OCI-LY7 (cell line): ENCODE results near the gene RXRB. TPM values are rescaled to one million over a fixed set of nuclear protein-coding genes. Genes with fewer than 3 reads are reported as not detected.

Source experiments
- BruUV-seq: library from RNA; stranded (reverse); fragments of 400-500 nt; replicated peaks from 2 replicates; lab custom pipeline; 2021; lab: Mats Ljungman, UMichigan
- CTCF ChIA-PET: fragments of 300-600 bp; sonication (Branson Sonifier 250); formaldehyde crosslinking; loops from one replicate; lab custom pipeline; 2022; ENCODE audit warnings: antibody characterized with exemption; ENCODE audit not compliant: unreplicated experiment; lab: Charles Lee
- POLR2A ChIA-PET: fragments of 300-600 bp; sonication (Branson Sonifier 250); formaldehyde crosslinking; loops from one replicate; lab custom pipeline; 2022; ENCODE audit warnings: antibody characterized with exemption; lab: Charles Lee
- DNase-seq: peaks from one replicate; pipeline ENCODE4 v3.0.0-alpha.2; 2015; ENCODE audit warnings: low spot score
- H2AFZ ChIP-seq: fragments of 200-600 bp; sonication (generic), shearing (Covaris generic); 2 replicates; pipeline ENCODE4 v1.6.1; 2014; ENCODE audit warnings: mild to moderate bottlenecking, antibody characterized with exemption, low read length, moderate library complexity
- H3K27ac ChIP-seq: fragments of 200-600 bp; sonication (generic); 2 replicates; pipeline ENCODE4 v1.5.1; 2014; ENCODE audit warnings: mixed run types, low read depth, mild to moderate bottlenecking, moderate library complexity, low read length, inconsistent platforms; ENCODE audit not compliant: poor library complexity, severe bottlenecking
- H3K36me3 ChIP-seq: fragments of 200-600 bp; sonication (generic); 2 replicates; pipeline ENCODE4 v1.6.1; 2014; ENCODE audit warnings: mild to moderate bottlenecking, antibody characterized with exemption, low read length, moderate library complexity, mixed read lengths; ENCODE audit not compliant: insufficient read depth
- H3K4me1 ChIP-seq: fragments of 200-600 bp; sonication (generic); 2 replicates; pipeline ENCODE4 v1.5.1; 2014; ENCODE audit warnings: mild to moderate bottlenecking, low read length; ENCODE audit not compliant: insufficient read depth, poor library complexity, severe bottlenecking
- H3K4me2 ChIP-seq: fragments of 200-600 bp; sonication (generic); 2 replicates; pipeline ENCODE4 v1.6.1; 2014; ENCODE audit warnings: mild to moderate bottlenecking, low read length
- H3K4me3 ChIP-seq: fragments of 200-600 bp; sonication (generic); 2 replicates; pipeline ENCODE4 v1.5.1; 2014; ENCODE audit warnings: mild to moderate bottlenecking, low read depth, low read length; ENCODE audit not compliant: poor library complexity, severe bottlenecking
- H3K79me2 ChIP-seq: fragments of 200-600 bp; sonication (generic); 2 replicates; pipeline ENCODE4 v1.6.1; 2016; ENCODE audit warnings: low read depth, mild to moderate bottlenecking, low read length, moderate library complexity, mixed read lengths; ENCODE audit not compliant: insufficient read depth
- H3K9me2 ChIP-seq: fragments of 200-600 bp; sonication (generic); 2 replicates; pipeline ENCODE4 v1.6.1; 2016; ENCODE audit warnings: mild to moderate bottlenecking, low read length, mixed read lengths; ENCODE audit not compliant: insufficient read depth
- H3K9me3 ChIP-seq: fragments of 200-600 bp; sonication (generic); 2 replicates; pipeline ENCODE4 v1.6.1; 2014; ENCODE audit warnings: mild to moderate bottlenecking, mixed run types, low read length, mixed read lengths
- H4K20me1 ChIP-seq: fragments of 200-600 bp; sonication (generic); 2 replicates; pipeline ENCODE4 v1.6.1; 2014; ENCODE audit warnings: mild to moderate bottlenecking, antibody characterized with exemption, low read length, moderate library complexity, mixed read lengths; ENCODE audit not compliant: insufficient read depth
- EZH2phosphoT487 ChIP-seq: fragments of 200-600 bp; sonication (generic); IDR thresholded peaks from 2 replicates; pipeline ENCODE4 v1.6.1; 2018; ENCODE audit warnings: low read depth, borderline replicate concordance, mild to moderate bottlenecking, mixed run types, antibody characterized with exemption, low read length, moderate library complexity, mixed read lengths
- intact Hi-C: fragments of 100-400 bp; cut with micrococcal nuclease; formaldehyde crosslinking; loops from one replicate; pipeline ENCODE4 v1.10.0; 2022; ENCODE audit not compliant: unreplicated experiment
- total RNA-seq, 2 experiments: library from RNA; depleted of rRNA in 1 of 2; stranded (reverse); fragments of >200 nt in 1 of 2; shearing (Covaris generic) in 1 of 2; gene quantifications; 2 replicates each; pipeline ENCODE4 v1.2.3, GENCODE V29; 2014 to 2022
- TF ChIP-seq, protein P1 (sequence below): fragments of 200-600 bp; sonication (generic); conservative IDR thresholded peaks from 2 replicates; pipeline ENCODE4 v1.5.1; 2014; ENCODE audit warnings: mild to moderate bottlenecking, antibody characterized with exemption, low read length, moderate library complexity, mixed read lengths

Gene RXRB
- total RNA-seq, 2 experiments from 2014 or later, result 32.5 to 47.3 TPM

DNA sequence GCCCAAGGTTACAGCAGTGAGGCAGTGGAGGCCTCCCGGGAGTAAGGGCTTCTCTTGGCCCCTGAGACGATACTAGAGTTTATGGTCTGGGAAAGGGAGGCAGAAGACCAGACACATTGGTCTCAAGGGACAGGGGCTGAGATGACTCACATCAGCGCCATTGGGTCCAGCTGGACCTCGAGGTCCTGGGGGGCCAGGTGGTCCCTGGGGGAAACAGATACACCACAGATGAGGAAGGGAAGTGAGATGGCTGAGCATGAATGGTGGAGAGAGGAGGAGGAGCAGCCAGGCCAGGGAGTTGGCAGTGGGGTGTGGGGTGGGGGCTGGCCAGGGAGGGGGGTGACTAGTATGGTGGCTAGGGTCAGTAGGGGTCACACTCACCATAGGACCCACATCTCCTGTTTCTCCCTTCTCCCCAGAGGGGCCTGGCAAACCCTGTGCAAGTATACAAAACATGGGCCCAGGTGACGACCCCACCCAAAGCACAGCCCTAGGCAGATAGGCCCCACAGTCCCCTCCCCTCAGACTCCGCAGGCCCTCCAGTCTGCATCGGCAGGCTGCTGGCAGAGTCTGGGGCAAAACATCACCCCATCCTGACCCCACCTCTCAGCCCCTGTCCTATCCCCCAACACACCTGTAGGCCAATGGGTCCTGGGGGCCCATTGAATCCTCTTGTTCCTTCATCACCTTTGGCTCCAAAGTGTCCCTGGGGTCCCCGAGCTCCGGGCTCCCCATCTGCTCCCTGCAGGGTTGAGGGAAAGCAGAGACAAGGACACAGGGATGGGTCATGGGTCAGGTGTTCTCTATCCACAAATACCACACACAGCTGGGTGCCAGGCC lies 30.1 kb downstream of the RXRB start:
- POLR2A ChIA-PET, result no interaction called here

DNA sequence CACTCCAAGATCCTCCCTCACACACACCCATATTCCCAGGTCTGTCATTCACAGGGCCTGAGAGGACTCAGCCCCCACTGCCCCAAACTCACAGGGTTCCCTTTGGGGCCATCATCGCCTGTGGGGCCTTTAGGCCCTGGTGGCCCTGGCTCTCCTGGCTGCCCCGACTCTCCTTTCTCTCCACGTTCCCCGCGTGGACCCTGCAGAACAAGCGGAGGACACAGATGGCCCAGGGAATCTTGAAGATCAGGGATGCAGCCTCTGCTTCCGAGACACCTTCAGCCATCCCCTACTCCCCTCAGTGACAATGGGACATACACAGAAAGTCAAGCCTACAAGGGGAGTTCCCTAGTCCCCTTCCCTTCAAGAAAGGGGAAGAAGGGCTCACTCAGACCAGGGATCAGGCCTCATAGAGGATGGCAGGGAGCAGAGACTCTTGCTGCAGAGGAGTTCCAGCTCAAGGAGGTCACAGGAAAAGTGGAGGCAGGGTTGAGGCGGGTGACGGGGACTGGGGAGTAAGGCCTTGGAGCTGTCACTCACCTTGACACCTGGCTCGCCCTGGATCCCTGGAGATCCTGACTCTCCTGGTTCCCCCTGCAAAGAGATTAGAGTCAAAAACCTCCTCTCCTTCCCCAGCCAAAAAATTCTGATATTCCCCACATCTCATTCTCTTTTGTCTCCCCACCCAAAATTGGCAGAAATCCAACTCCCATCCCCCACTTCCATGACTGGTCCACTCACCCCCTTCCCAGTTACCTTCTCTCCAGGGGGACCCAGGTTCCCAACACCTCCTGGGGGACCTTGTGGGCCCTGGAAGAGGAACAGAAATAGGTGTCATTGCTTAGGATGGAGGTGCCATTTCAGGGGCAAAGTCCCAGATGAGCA lies 30.9 kb downstream of the RXRB start:
- no peaks in the 10 kb centered on the region for H3K9me3 ChIP-seq
- H4K20me1 ChIP-seq, result no peaks in the 10 kb centered on the region
- H3K36me3 ChIP-seq, result no peaks in the 10 kb centered on the region
- CTCF ChIA-PET, result no interaction called here
- peaks cover 4% of the 10 kb centered on the region for H3K4me1 ChIP-seq
- BruUV-seq, result no TSS peak
- no peak for DNase-seq
- POLR2A ChIA-PET, result no interaction called here
- H3K27ac ChIP-seq, result no peak overlapping the region
- TF ChIP-seq EZH2phosphoT487, result no peak
- TF ChIP-seq, protein P1, sequence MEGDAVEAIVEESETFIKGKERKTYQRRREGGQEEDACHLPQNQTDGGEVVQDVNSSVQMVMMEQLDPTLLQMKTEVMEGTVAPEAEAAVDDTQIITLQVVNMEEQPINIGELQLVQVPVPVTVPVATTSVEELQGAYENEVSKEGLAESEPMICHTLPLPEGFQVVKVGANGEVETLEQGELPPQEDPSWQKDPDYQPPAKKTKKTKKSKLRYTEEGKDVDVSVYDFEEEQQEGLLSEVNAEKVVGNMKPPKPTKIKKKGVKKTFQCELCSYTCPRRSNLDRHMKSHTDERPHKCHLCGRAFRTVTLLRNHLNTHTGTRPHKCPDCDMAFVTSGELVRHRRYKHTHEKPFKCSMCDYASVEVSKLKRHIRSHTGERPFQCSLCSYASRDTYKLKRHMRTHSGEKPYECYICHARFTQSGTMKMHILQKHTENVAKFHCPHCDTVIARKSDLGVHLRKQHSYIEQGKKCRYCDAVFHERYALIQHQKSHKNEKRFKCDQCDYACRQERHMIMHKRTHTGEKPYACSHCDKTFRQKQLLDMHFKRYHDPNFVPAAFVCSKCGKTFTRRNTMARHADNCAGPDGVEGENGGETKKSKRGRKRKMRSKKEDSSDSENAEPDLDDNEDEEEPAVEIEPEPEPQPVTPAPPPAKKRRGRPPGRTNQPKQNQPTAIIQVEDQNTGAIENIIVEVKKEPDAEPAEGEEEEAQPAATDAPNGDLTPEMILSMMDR, result no peak
- H3K4me3 ChIP-seq, result no peak overlapping the region
- no peaks in the 10 kb centered on the region for H3K9me2 ChIP-seq
- no peak overlapping the region for H2AFZ ChIP-seq
- H3K79me2 ChIP-seq, result no peaks in the 10 kb centered on the region
- intact Hi-C loops, result no loop called here
- no peak overlapping the region for H3K4me2 ChIP-seq

More for the DNA sequence above, 30.1 kb downstream of the RXRB start:
- Histone ChIP-seq H3K4me1 (peaks cover 4% of the 10 kb centered on the region), H3K9me3 (no peaks in the 10 kb centered on the region), H3K9me2 (no peaks in the 10 kb centered on the region), H3K4me3 (no peak overlapping the region), H3K36me3 (no peaks in the 10 kb centered on the region), H3K4me2 (no peak overlapping the region), H3K79me2 (no peaks in the 10 kb centered on the region), H4K20me1 (no peaks in the 10 kb centered on the region), H3K27ac (no peak overlapping the region), H2AFZ (no peak overlapping the region)
- BruUV-seq, result no TSS peak
- CTCF ChIA-PET, result no interaction called here
- intact Hi-C loops, result no loop called here
- TF ChIP-seq, protein P1, result no peak
- TF ChIP-seq EZH2phosphoT487, result no peak
- peak; percentile 24 for DNase-seq
